NCI-H2107 treated with DMSO at 0.1 percent for 48 hours (cell line): ENCODE data around the gene DUS1L.
A peak's percentile ranks its signal among the peaks of the same experiment; 100 is the strongest.

Experiments
- DNase-seq: peaks from one replicate; lab custom pipeline; 2025; ENCODE audit not compliant: unreplicated experiment; lab: John Stamatoyannopoulos, UW

The DUS1L gene

DNA sequence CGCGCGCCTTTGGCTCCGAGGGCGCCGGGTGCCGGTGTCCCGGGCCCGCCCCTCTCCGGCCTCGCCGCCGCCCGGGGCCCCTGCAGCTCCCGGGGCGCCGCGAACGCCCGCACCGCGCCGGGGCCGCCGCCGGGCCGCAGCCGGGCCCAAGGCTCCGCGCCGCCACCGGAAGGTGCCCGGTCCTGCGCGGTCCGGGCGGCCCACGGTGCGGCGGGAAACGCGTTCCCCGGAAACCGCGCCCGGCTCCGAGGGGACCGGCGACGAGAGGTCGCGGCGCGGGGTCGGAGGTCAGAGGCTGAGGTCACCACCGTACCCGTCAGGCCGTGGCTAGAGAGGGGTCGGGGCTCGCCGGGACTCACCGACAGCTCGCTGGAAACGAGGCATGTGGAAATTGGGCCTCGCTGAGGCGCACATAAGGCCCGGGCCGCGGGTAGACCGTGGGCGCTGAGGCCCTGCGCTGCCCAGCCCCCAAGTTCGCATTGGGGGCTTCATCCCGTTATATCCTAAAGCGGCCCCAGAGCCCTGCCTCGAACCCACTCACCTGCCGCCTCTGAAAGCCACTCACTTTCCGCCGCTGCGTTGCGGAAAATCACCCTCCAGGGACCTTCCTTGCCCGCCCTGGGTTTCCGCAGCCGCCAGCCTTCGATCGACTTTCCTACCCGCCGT is at the start of gene DUS1L:
Gene DUS1L, minus strand, starts transcription at position 167 of the 666 bp plus-strand sequence. CDS start 745 bp downstream, outside the sequence.
- no peak for DNase-seq

DNA sequence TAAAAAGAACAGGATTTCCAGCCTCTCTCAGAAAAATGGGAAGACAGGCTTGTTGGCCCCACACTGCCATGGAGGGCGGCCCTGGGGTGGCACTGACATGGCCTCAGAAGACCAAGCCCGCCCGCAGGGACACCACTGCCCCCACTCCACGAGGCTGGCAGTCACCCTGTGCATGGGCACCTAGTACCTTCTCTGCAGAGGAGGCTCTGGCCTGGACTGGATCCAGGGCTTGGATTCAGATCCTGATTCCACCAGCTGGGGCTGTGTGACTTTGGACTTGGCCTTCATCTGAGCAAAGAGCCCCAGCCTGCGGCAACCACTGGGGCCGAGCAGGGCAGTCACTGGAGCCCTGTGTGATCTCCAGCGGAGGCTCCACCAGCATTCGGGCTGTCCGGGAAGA is 49.3 kb upstream of the DUS1L start:
- DNase-seq, result no peak

DNA sequence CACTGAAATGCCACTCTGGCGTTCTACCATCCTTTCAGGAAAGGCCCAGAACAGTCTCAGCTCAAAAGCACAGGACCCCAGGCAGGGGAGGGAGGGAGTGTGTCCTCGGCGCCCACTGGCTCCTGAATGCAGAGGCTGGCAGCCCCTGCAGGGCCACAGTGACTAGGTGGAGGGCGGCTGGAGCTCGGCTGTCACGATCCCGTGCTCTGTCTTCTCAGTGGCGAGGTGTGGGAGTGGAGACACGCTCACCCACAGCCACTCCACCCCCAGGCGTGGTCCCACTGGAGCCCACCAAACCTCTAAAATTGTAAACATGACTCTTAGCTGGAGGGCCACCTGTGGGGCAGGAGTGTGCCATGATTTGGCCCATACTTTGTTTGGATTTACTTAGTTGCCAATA is 48.8 kb upstream of the DUS1L start:
- DNase-seq, result no peak

DNA sequence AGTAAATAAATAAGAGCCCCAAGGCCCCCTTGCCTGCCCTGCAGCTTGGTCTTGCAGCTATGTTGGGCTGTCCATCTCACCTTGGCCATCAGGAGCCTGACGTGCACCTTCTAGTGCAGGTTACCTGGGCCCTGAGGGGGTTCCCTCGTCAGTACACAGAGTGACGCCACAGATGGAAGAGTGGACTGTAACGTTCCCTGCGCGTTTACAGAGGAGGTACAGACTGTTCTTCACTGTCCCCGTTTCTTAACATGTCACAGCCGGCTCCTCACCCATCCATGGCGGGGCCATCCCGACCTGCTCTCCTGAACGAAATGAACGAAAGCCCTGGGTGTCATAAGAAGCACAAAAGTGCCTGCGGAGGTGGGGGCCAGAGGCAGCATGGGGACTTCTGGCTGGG is 48.3 kb upstream of the DUS1L start:
- no peak for DNase-seq

DNA sequence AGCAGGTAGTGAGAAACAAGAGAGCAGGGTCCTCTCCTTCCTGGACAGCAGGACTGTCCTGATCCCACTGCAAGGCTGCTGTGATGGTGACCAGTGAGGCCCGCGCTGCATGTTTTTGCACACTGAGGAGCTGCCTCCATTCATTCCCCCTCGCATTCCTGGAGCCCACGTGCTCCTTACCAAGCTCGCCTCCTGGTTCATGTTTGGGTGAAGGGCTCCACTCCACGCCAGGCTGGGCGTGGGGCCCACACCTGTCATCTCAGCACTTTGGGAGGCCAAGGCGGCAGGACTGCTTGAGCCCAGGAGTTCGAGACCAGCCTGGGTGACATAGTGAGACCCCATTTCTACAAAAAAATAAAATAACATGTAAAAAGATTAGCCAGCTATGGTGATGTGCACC is 47.8 kb upstream of the DUS1L start:
- no peak for DNase-seq

DNA sequence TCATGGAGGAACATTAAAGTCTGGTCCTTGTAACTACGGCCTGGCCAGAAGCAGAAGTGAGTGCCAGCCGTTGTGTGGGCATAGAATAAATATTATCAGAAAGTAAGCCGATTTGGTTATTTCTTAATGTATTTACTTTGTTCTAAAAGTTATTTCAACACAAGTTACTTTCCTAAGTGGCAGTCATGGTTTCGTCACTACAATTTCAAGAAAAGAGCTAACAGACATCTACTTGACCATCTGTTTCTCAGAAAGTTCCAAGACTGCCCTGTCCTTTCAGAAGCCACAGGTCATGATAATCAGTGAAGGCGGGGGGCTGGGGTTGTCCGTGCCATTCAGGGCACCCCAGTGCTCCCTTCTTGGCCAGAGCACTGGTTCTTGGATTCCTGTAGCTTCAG is 47.3 kb upstream of the DUS1L start:
- DNase-seq, result no peak

DNA sequence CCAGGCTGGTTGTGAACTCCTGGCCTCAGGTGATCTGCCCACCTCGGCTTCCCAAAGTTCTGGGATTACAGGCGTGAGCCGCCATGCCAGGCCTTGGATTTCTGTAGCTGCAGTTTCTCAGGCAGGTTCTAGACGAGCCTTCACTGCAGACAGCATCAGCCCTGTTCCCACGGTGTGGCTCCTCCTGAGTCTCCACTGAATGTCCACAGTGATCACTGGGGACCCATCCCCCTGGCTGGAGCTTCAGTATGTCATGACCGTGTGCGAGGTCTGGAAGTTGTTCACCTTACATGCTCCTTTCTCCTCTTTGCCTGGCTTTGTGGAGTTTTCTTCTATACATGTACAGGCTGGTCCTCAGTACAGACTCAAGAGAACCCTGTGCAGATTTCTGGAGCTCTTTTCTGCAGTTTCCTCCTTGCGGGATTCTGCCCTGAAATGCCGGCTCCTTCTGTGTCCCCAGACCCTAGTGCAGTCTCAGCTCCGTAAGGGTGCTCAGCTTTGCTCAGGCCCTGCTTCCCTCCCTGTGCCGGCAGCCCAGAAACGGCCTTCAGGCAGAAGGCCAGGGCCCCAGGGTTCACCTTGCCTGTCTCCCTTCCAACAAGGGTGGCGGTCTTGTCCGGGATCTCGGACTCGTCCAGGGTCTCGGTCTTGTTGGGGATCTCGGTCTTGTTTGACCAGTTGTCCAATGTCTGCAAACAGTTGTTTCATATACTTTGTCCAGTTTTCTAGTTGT is 46.7 kb upstream of the DUS1L start:
- DNase-seq, result no peak

DNA sequence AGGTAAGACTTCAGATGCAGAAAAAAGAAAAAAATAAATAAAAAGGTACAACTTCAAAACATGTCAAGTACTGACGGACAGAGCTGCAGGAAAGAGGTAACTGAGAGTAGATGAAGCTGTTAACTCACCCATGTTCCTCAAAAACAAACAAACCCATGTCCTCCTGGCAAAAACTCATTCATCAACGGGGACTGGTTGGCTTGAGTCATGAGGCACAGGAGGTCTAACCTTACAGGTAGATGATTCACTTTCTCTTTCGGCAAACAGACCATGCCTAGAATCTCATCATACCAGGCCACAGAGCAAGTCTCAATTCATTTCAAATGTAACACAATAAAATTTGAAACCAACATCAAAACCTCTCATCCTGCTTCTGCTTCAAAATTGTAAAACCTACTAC is 44.7 kb upstream of the DUS1L start:
- no peak for DNase-seq

DNA sequence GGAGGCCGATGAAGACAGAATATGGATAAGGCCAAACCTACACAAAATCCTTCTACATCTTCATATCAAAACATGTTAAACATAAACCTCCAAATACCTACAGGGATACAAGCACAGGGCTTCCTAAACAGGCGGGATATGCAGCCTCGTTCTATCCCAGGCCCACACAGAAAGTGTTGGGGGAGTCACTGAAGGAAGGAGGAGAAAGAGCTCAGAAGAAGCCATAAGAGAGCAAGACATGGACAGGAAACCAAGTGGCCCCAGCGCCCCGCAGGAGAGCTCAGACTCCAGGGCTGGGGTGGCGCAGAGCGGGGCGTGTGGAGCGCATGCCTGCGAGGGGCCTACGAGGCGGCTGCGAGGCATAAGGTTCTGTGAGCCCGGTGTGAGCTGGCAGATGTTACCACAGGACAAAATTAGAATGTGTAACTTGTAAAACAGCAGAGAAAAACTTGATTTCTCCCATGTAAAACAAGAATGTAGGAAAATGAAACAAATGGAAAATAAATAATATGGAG is 43.4 kb upstream of the DUS1L start:
- no peak for DNase-seq

DNA sequence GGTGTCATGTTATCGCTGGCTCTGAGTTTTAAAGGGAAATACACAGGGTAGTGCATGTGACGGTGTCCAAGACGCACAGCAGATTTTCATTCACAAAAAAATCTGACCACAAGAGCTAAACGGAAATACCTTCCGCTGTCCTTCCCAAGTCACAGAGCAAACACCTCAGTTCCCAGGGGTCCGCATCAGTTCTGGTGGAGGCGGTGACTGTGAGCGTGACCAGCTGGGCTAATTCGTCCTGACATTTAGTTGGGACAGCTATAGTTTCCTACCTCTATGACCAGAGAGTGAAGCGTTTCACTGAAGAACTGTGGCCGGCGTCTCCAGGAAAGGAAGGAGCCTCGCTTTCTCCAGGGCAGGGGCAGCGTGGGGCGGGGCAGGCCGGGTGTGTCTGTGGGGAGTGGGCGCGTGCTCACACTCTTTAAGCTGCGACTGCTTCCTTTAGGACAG is 42.9 kb upstream of the DUS1L start:
- no peak for DNase-seq

DNA sequence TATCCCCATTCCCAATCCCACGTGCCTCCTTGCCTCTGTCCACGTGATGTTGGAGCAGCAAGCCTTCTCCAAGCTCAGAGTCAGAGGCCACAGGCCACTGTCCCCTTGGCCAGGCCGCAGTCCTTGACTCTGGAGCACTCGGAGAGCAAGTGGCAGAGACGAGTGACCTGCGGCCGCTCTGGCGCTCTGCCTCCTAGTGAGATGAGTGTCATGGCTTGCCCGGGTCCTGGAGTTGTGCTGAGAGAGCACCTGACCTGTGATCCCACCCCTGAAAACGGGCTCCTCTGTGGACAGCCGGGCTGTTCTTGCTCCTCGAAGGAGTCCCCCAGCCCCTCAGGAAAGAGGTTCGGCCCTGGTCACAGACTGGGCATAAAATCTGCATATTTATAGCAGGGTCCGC is 42.4 kb upstream of the DUS1L start:
- no peak for DNase-seq

DNA sequence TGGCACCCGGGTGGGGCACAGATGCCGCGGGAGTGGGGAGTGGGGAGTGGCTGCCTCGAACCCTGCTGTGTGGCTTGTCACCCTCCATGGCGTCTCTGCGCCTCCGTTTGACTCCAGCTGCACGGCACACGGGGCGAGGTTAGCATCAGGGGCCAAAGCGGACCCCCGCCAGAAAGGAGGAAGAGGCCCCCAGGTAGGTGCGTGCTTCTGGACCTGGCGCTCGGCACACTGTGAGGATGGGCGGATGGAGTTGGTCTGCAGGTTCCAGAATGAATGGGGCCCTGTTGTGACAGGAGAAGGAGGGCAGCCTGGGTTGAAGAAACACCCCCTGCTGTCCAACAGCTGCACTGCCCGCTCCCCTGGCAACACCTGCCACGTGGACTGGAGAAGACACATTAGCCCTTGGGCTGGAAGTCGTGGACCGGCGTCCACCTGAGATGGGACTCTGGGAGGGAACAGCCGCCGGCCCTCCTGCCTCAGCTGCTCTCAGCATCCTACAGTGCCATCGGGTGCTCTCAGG is 41.8 kb upstream of the DUS1L start:
- no peak for DNase-seq

DNA sequence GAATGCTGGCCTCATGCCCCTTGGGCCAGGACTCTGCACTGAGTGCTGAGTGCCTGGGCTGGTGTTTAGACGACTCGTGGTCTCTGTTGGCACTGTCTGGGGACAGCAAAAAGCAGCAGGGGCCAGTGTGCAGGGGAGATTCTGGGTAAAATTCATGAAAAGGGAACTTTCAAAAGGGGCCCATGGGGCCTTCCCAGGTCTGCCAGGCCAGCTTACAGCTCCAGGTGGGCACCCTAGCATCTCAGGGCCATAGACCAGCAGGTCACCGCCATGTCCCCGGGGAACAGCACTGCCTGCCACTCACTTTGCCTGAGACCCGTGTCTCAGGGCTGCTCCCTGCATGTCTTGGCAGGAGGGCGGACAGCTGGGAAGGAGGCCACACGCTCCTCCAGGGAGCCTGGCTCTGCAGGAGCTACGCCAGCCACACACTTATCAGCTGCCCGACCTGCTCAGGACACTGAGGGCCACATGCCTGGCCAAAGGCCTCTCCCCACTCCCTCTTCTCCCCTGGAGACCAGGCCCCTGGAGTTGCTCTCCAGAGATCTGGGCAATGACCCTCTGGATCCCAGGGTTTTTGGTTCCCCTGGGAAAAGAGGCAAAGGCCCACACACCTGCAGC is 41.2 kb upstream of the DUS1L start:
- DNase-seq, result no peak

DNA sequence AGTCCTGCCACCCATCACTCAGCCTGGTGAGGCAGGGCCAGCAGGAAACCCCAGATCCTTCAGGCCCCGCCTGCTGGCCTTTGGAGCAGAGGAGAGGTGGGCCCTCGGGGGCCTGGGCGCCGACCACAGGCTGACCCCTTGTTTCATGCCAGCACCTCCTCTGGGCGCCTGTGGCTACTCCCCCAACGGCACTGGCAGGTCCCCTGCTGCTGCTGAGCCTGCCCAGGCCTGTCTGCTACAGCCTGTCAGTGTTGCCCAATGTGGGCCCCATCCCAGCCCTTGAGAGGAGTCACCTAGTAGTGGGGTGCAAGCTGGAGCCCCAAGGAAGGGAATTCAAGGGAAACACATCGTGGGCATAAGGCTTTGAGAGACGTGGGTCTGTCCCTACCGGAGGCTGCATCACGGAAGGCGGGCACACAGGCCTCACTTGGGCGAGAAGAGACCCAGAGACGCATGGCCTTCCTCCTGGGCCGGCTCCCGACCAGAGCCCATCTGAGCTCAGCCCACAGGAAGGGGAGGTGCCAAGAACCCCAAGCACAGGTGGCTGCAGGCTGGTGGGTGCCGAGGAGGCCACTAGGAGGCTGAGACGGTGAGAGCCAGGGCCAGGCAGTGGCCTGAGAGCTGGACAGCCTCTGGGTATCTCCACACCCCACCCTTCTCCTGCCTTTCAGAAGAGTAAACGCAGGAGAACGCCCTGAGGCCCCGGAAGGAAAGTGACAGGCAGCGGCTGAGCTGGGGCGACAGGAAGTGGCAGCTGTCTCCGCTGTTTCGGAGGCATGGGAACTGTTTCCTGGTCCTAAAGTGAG is 40.5 kb upstream of the DUS1L start:
- DNase-seq, result peak; percentile 54

DNA sequence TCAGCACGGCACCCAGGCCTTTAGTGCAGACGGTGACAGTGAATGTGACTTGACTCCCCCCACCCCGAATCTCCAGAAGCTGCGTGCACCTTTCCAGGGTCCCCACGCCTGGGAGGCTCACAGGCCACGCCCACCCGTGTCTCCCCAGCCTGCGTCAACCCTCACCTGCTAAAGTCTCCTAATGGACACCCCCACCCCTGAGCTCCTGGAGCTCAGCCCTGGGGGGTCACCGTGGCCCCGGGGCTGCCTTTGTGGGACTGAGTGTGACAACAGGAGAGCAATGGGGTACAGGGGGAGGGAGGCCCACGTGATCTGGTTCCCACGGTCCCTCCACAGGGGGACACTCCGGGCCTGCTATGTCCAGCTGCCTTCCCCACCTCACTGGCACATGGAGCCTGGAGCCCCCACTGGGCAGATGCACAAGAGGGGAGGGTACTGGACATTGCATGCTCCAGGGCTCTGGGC is 39.8 kb upstream of the DUS1L start:
- DNase-seq, result no peak

DNA sequence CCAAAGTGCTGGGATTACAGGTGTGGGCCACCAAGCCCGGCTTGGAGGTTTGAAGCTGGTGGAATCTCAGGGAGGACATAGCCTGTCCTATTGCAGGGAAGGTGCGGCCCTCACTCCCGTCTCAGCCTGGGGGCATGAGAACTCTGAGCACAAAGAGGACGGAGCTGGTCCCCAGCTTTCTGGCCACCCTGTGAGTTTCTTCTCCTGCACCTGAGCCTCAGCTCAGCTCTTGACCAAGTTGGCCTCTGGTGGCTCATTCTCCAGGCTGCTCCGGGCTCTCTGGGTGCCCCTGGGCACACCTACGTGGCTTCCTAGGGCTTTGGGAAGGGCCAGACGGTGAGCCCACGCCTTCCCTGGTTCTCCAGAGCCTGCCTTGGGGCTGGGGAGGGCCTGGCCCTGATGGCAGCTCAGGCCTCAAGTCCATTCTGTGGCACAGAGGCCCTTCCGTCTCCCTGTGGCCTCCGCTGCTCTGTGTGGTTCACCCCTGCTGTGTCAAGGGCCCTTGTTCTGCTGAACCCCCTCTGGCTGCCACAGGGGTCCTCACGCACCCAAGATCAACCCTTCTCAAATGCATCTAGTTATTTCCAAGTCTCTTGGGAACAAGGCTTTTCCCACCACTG is 39.3 kb upstream of the DUS1L start:
- DNase-seq, result no peak

DNA sequence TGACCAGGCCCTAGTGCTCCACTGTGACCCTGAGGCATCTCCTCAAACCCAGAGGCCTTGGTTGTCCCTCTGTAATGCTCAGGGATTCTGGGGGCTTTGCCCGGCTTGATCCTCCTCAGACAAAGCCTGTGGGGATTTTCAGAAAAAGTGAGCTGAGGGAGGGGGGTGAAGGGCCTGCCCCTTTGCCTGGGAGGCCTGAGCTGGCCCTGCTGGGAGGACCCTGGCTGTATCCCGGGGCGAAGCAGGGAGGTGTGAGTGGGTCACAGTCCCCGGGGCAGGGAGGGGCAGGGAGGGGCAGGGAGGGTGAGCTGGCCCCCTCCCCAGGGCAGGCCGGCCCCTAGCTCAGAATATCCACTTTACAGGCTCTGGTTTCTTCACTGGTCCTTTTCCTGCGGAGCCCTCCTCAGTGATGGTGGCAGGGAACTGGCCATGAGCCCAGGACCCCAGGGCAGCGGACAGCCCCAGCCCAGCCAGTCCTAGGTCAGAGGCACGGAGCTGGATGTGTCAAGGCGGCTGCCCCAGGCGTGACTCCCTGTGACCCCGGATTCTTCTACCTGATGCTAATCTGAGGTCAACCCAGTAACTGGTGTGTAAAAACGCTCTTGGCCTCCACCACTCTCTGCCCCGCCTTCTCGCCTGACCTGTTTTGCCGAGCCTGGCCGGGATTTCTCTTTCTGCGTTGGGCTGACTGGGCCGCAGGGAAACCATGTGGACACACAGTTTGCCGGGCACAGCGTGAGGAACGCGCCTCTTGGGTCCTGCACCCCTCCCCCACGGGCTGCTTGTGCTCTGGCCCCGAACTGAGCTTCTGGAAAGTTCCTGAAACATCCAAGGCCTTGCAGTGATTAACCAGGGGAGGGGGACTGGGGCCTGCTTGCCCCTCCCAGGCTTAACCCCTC is 38.2 kb upstream of the DUS1L start:
- no peak for DNase-seq

DNA sequence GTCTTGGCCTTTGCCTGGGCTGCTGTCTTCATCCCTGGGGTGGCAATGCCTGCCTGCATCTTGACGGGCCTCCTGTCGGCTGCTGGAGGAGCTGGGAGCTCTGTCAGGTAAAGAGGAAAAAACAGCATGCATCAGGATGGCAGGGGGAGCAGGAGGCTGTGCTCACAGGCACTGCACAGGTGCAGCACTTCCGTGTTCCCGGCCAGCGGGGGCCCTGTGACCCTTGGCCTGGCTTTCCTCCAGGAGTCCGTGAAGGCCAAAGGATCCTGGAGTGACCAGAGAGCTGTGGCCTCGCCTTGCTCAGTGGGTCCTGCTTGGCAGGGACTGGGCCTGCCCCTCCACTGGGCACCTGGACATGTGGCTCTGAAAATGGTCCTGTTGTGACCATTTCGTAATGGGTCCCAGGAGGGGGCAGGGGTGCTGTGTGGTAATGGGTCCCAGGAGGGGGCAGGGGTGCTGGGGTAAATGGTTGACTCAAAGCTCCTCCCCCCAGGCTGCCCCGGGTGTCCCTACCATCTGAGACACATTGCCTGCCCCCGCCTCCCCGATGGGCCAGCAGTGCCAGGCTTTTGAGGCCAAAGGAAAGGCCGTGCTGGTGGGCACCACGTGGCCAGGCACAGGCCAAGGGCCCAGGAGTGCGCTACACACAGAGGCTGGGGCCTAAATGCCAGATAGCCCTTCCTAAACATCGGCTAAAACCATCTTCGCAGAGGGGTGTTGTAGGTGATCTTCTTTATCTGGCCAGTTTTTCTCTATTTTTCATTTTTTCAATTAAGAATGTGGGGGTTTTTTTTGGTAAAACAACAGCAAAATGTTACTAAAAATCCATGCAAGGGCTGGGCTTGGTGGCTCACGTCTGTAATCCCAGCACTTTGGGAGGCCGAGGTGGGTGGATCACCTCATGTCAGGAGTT is 36.4 kb upstream of the DUS1L start:
- DNase-seq, result no peak
